OCI-LY1 (cell line): ENCODE measurements around the gene PJVK.
"Not testable (repeated sequence)": the region's sequence is repeated elsewhere in the genome, so short reads cannot be mapped to it uniquely, and the experiment has no call there.

Source experiments
- H2AFZ ChIP-seq: fragments of 200-600 bp; sonication (generic), shearing (Covaris generic); 2 replicates; pipeline ENCODE4 v1.6.0; 2014; ENCODE audit warnings: antibody characterized with exemption, mild to moderate bottlenecking, low read length
- H3F3A ChIP-seq: fragments of 200-600 bp; sonication (generic), shearing (Covaris generic); 2 replicates; pipeline ENCODE4 v1.6.0; 2014; ENCODE audit warnings: mild to moderate bottlenecking, antibody characterized with exemption, low read length, moderate library complexity; ENCODE audit not compliant: insufficient read depth
- H3K27ac ChIP-seq: fragments of 200-600 bp; sonication (generic); 2 replicates; pipeline ENCODE4 v1.5.1; 2014; ENCODE audit warnings: low read length, mixed run types, mild to moderate bottlenecking, low read depth; ENCODE audit not compliant: poor library complexity, severe bottlenecking
- H3K27me3 ChIP-seq: fragments of 200-600 bp; sonication (generic); 2 replicates; pipeline ENCODE4 v1.6.0; 2014; ENCODE audit warnings: antibody characterized with exemption, mild to moderate bottlenecking, low read length, moderate library complexity; ENCODE audit not compliant: insufficient read depth
- H3K36me3 ChIP-seq: fragments of 200-600 bp; sonication (generic); 2 replicates; pipeline ENCODE4 v1.6.1; 2014; ENCODE audit warnings: mild to moderate bottlenecking, antibody characterized with exemption, low read length, moderate library complexity, mixed read lengths; ENCODE audit not compliant: insufficient read depth
- H3K4me1 ChIP-seq: fragments of 200-600 bp; sonication (generic); 2 replicates; pipeline ENCODE4 v1.5.1; 2014; ENCODE audit warnings: mild to moderate bottlenecking, low read length, moderate library complexity; ENCODE audit not compliant: insufficient read depth, severe bottlenecking
- H3K4me2 ChIP-seq: fragments of 200-600 bp; sonication (generic), shearing (Covaris generic); 2 replicates; pipeline ENCODE4 v1.6.1; 2014; ENCODE audit warnings: low read length
- H3K4me3 ChIP-seq: fragments of 200-600 bp; sonication (generic); 2 replicates; pipeline ENCODE4 v1.5.1; 2014; ENCODE audit warnings: low read length, low read depth, mild to moderate bottlenecking, mixed read lengths; ENCODE audit not compliant: poor library complexity, severe bottlenecking
- H3K79me2 ChIP-seq: fragments of 200-600 bp; shearing (Covaris generic); 2 replicates; pipeline ENCODE4 v1.6.1; 2016; ENCODE audit warnings: mixed run types, low read length, mixed read lengths; ENCODE audit not compliant: insufficient read depth
- H3K9ac ChIP-seq: fragments of 200-600 bp; sonication (generic), shearing (Covaris generic); 2 replicates; pipeline ENCODE4 v1.6.1; 2014; ENCODE audit warnings: mild to moderate bottlenecking, low read length, mixed read lengths
- H3K9me2 ChIP-seq: fragments of 200-600 bp; sonication (generic), shearing (Covaris generic); 2 replicates; pipeline ENCODE4 v1.6.1; 2014; ENCODE audit warnings: low read depth, mild to moderate bottlenecking, low read length, mixed read lengths
- H3K9me3 ChIP-seq: fragments of 200-600 bp; shearing (Covaris generic); 2 replicates; pipeline ENCODE4 v1.6.1; 2014; ENCODE audit warnings: low read length, mixed read lengths
- H4K20me1 ChIP-seq: fragments of 200-600 bp; sonication (generic), shearing (Covaris generic); 2 replicates; pipeline ENCODE4 v1.6.0; 2016; ENCODE audit warnings: mild to moderate bottlenecking, low read length; ENCODE audit not compliant: insufficient read depth
- CTCF ChIP-seq: fragments of 200-600 bp; sonication (generic), shearing (Covaris generic); IDR thresholded peaks from 2 replicates; pipeline ENCODE4 v1.5.1; 2017; ENCODE audit warnings: mild to moderate bottlenecking, antibody characterized with exemption, low read length, moderate library complexity, mixed read lengths
- EZH2 ChIP-seq: fragments of 200-600 bp; sonication (generic), shearing (Covaris generic); IDR thresholded peaks from 2 replicates; pipeline ENCODE4 v1.8.0; 2017; ENCODE audit warnings: borderline replicate concordance, mixed run types, mild to moderate bottlenecking, antibody characterized with exemption, low read length, moderate library complexity, mixed read lengths

PJVK gene

DNA sequence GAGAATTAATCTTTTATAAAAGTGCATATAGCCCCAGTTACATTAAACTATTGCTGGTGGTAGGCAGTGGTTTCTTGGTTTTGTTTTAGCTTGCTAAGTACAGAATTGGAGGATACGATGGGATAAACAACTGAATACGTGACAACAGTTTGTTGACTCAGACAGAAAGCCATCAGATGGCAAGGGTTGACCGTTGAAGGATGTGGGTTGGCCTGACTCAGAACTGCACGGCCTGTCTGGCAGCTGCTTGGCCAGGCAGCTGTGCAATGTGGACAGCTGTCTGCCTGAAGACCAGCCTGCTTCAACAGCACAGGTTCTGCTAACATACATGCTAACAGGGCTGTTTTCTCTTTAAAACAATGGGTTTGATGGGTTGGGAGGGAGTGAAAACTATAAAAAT, 46.8 kb upstream of the PJVK start:
- Histone ChIP-seq H3K4me3 (no peak overlapping the region), H3K27me3 (no peaks in the 10 kb centered on the region), H4K20me1 (no peaks in the 10 kb centered on the region), H3K4me1 (peaks cover 30% of the 10 kb centered on the region), H3K27ac (peak overlapping the region; percentile 88), H3K4me2 (peak overlapping the region; percentile 40), H2AFZ (no peak overlapping the region), H3F3A (no peaks in the 10 kb centered on the region), H3K9ac (peak overlapping the region; percentile 19; the same call in 1 of the 2 replicates), H3K9me2 (no peaks in the 10 kb centered on the region), H3K36me3 (no peaks in the 10 kb centered on the region), H3K9me3 (no peaks in the 10 kb centered on the region), H3K79me2 (no peaks in the 10 kb centered on the region)
- TF ChIP-seq CTCF (no peak), EZH2 (no peak)

DNA sequence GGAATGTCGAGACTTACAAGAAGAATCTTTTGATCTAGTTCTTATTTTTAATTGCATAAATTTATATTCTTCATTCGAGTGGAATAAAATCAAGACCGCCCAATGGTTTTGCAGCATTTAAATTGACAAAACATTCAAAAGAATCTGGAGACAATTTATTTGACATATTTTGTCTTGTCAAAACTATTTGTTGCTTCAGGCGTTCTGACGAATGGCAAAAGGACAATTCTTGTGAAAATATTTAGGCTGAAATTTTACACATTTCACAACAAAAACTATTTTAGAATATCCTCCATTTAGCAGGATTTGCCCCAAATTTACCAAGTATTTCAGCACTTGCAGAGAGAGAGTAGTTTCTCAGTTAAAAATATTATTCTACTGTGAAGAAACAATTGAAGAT, 41.9 kb upstream of the PJVK start:
- H3K4me2 ChIP-seq: no peak overlapping the region
- H3K9me3 ChIP-seq: no peaks in the 10 kb centered on the region
- no peaks in the 10 kb centered on the region for H3K79me2 ChIP-seq
- no peak overlapping the region for H3K4me3 ChIP-seq
- H3K9ac ChIP-seq: no peak overlapping the region
- TF ChIP-seq EZH2 (no peak), CTCF (no peak)
- no peaks in the 10 kb centered on the region for H4K20me1 ChIP-seq
- H3K27me3 ChIP-seq: no peaks in the 10 kb centered on the region
- H2AFZ ChIP-seq: no peak overlapping the region
- H3K36me3 ChIP-seq: no peaks in the 10 kb centered on the region
- no peaks in the 10 kb centered on the region for H3K9me2 ChIP-seq
- H3F3A ChIP-seq: no peaks in the 10 kb centered on the region
- no peak overlapping the region for H3K27ac ChIP-seq
- H3K4me1 ChIP-seq: peaks cover 23% of the 10 kb centered on the region

GRCh38 chr2:178412047-178412446, 39.1 kb upstream of the PJVK start:
- no peaks in the 10 kb centered on the region for H3K79me2 ChIP-seq
- H3K4me2 ChIP-seq: no peak overlapping the region
- no peaks in the 10 kb centered on the region for H3F3A ChIP-seq
- H3K9me2 ChIP-seq: no peaks in the 10 kb centered on the region
- H3K9me3 ChIP-seq: no peaks in the 10 kb centered on the region
- no peak overlapping the region for H2AFZ ChIP-seq
- H3K27me3 ChIP-seq: no peaks in the 10 kb centered on the region
- no peaks in the 10 kb centered on the region for H4K20me1 ChIP-seq
- no peaks in the 10 kb centered on the region for H3K36me3 ChIP-seq
- H3K4me3 ChIP-seq: no peak overlapping the region
- H3K4me1 ChIP-seq: peaks cover 20% of the 10 kb centered on the region
- TF ChIP-seq EZH2 (no peak), CTCF (no peak)
- peak overlapping the region; percentile 28 for H3K27ac ChIP-seq
- H3K9ac ChIP-seq: no peak overlapping the region

DNA sequence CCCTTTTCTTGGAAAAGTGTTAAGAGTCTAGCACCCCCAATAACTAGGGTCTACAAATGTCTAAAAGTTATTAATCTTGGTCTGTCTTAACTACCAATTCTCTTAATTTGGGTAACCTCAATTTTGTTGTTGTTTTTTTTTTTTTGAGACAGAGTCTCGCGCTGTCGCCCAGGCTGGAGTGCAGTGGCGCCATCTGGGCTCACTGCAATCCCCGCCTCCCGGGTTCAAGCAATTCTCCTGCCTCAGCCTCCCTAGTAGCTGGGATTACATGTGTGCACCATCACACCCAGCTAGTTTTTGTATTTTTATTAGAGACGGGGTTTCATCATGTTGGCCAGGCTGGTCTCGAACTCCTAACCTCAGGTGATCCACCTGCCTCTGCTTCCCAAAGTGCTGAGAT, 38.7 kb upstream of the PJVK start:
- H3K4me2 ChIP-seq, H3K9ac ChIP-seq, H3K9me2 ChIP-seq, H3K9me3 ChIP-seq, H4K20me1 ChIP-seq, H3F3A ChIP-seq, H3K27me3 ChIP-seq, H2AFZ ChIP-seq, H3K36me3 ChIP-seq, H3K4me3 ChIP-seq, H3K79me2 ChIP-seq: not testable (repeated sequence)
- Histone ChIP-seq H3K27ac (peak overlapping the region; percentile 28), H3K4me1 (peaks cover 20% of the 10 kb centered on the region)
